Right atrium auricular region (tissue), 2 donors: ENCODE data around the gene UBE2V1. TPM values are rescaled to one million over a fixed set of nuclear protein-coding genes. Genes with fewer than 3 reads are reported as not detected.

Source experiments
- DNase-seq: peaks from one replicate; pipeline ENCODE4 v3.0.0-alpha.2; 2019; ENCODE audit warnings: low spot score
- H3K27ac ChIP-seq, 2 donors: fragments of 200-600 bp; sonication (generic); 1 replicate in 1 of 2; 2 replicates in 1 of 2; pipeline ENCODE4 v1.5.1; 2016 to 2019
- H3K27me3 ChIP-seq, 2 donors: fragments of 200-600 bp; sonication (generic); one replicate each; pipeline versions ENCODE4 v1.5.1 to v1.6.0; 2017 to 2019
- H3K36me3 ChIP-seq: fragments of 200-600 bp; sonication (generic); one replicate; pipeline ENCODE4 v1.5.1; 2016
- H3K4me1 ChIP-seq, 2 donors: fragments of 200-600 bp; sonication (generic); one replicate each; pipeline versions ENCODE4 v1.5.1 to v1.6.0; 2017 to 2019
- H3K4me3 ChIP-seq, 2 donors: fragments of 200-600 bp; sonication (generic); 1 replicate in 1 of 2; 2 replicates in 1 of 2; pipeline ENCODE4 v1.5.1; 2017 to 2019; ENCODE audit warnings: mild to moderate bottlenecking in 1 of 2, moderate library complexity in 1 of 2
- H3K9me3 ChIP-seq, 2 donors: fragments of 200-600 bp; sonication (generic); one replicate each; pipeline ENCODE4 v1.5.1; 2019
- total RNA-seq, 2 donors: library from RNA; depleted of rRNA; stranded (reverse); fragments of >200 nt; gene quantifications; one replicate each; pipeline ENCODE4 v1.1.0, GENCODE V29; 2016
- TF ChIP-seq, protein P1 (sequence below), 2 donors: fragments of 200-600 bp; sonication (generic); IDR thresholded peaks; one replicate each; pipeline ENCODE4 v1.5.1; 2019; ENCODE audit warnings: antibody characterized with exemption in 2 of 2

Gene UBE2V1
- total RNA-seq, 2 donors from 2014 or later, result 61.2 to 70.2 TPM

GRCh38 chr20:50056408-50056926 is 56.5 kb downstream of the UBE2V1 start:
- Histone ChIP-seq H3K36me3 (no peaks in the 10 kb centered on the region), H3K4me1 (peaks cover 0 to 18% of the 10 kb centered on the region in 2 donors), H3K4me3 (no peak overlapping the region), H3K27me3 (no peaks in the 10 kb centered on the region), H3K27ac (no peak overlapping the region), H3K9me3 (no peaks in the 10 kb centered on the region)
- DNase-seq, result no peak
- TF ChIP-seq, protein P1, sequence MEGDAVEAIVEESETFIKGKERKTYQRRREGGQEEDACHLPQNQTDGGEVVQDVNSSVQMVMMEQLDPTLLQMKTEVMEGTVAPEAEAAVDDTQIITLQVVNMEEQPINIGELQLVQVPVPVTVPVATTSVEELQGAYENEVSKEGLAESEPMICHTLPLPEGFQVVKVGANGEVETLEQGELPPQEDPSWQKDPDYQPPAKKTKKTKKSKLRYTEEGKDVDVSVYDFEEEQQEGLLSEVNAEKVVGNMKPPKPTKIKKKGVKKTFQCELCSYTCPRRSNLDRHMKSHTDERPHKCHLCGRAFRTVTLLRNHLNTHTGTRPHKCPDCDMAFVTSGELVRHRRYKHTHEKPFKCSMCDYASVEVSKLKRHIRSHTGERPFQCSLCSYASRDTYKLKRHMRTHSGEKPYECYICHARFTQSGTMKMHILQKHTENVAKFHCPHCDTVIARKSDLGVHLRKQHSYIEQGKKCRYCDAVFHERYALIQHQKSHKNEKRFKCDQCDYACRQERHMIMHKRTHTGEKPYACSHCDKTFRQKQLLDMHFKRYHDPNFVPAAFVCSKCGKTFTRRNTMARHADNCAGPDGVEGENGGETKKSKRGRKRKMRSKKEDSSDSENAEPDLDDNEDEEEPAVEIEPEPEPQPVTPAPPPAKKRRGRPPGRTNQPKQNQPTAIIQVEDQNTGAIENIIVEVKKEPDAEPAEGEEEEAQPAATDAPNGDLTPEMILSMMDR (IDR thresholded peaks at IDR 0.05), result no peak

DNA sequence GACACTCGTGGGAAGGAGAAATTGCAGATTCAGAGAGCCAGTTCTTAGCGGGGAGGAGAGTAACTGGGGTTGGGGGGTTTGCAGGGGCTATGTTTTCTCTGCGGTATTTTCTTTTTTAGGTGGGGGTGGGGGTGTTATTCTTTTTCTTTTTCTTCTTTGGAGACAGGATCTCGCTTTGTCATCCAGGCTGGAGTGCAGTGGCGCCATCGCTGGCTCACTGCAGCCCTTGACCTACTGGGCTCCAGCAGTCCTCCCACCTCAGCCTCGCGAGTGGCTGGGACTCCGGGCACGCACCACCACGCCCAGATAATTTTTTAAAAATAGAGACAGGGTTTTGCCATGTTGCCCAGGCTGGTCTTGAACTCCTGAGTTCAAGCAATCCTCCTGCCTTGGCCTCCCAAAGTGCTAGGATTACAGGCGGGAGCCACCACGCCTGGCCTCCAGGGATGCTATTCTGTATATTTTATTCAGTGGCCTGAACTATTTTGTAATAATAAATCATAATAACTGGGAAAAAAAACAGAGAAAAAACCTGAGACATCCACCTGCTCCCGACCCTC is 57.3 kb downstream of the UBE2V1 start:
- no peaks in the 10 kb centered on the region for H3K36me3 ChIP-seq
- TF ChIP-seq, protein P1 (IDR thresholded peaks at IDR 0.05), result no peak
- no peak for DNase-seq
- H3K9me3 ChIP-seq, result no peaks in the 10 kb centered on the region
- H3K4me1 ChIP-seq, result peaks cover 0 to 18% of the 10 kb centered on the region in 2 donors
- no peaks in the 10 kb centered on the region for H3K27me3 ChIP-seq
- no peak overlapping the region for H3K4me3 ChIP-seq
- no peak overlapping the region for H3K27ac ChIP-seq

DNA sequence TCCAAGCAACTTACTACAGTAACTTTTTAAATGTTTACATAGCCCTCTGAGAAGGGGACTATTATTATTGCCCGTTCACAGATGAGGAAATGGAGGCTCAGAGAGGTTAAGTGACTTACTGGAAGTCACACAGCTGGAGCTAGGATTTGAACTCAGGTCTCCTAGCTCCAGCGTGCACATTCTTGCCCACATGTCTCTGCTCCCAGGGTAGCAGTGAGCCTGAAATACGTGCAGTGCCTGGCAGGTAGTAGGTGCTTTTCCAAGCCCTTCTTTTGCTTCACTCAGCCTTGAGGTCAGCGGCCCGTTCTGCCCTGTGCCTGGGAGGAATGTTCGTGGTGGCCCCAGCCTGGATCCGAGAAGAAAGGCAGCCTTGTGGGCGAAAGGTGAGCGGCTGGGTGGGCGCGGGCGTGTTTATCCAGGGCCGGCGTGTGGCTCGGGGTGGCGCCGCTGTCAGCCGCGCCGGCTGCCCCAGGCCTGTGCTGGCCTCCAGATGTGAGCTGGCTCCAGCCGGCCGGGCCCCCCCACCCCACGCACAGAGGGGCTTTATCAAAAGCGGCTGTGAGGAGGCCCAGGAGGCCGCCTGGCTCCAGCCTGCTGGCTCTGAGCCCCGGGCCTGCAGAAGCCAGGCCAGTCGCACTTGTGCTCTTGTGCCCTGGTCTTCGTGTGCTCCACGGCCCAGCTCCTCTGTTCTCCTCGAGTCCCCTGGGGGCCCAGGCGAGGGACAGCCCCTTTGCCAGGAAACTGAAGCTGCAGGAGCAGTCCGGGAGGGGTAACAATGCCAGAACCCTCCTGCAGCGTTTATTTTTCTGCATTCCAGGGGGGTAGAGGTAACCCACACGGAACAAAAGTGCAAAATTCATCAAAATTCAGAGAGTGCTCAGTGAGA is 58.1 kb downstream of the UBE2V1 start:
- Histone ChIP-seq H3K36me3 (no peaks in the 10 kb centered on the region), H3K4me3 (no peak overlapping the region), H3K9me3 (no peaks in the 10 kb centered on the region), H3K27me3 (no peaks in the 10 kb centered on the region), H3K27ac (no peak overlapping the region), H3K4me1 (peaks cover 0 to 18% of the 10 kb centered on the region in 2 donors)
- no peak for DNase-seq
- TF ChIP-seq, protein P1 (IDR thresholded peaks at IDR 0.05), result no peak

GRCh38 chr20:50054231-50054547 is 58.8 kb downstream of the UBE2V1 start:
- Histone ChIP-seq H3K27me3 (no peaks in the 10 kb centered on the region), H3K4me1 (peaks cover 0 to 18% of the 10 kb centered on the region in 2 donors), H3K4me3 (no peak overlapping the region), H3K27ac (no peak overlapping the region), H3K9me3 (no peaks in the 10 kb centered on the region), H3K36me3 (no peaks in the 10 kb centered on the region)
- TF ChIP-seq, protein P1 (IDR thresholded peaks at IDR 0.05), result no peak
- no peak for DNase-seq

DNA sequence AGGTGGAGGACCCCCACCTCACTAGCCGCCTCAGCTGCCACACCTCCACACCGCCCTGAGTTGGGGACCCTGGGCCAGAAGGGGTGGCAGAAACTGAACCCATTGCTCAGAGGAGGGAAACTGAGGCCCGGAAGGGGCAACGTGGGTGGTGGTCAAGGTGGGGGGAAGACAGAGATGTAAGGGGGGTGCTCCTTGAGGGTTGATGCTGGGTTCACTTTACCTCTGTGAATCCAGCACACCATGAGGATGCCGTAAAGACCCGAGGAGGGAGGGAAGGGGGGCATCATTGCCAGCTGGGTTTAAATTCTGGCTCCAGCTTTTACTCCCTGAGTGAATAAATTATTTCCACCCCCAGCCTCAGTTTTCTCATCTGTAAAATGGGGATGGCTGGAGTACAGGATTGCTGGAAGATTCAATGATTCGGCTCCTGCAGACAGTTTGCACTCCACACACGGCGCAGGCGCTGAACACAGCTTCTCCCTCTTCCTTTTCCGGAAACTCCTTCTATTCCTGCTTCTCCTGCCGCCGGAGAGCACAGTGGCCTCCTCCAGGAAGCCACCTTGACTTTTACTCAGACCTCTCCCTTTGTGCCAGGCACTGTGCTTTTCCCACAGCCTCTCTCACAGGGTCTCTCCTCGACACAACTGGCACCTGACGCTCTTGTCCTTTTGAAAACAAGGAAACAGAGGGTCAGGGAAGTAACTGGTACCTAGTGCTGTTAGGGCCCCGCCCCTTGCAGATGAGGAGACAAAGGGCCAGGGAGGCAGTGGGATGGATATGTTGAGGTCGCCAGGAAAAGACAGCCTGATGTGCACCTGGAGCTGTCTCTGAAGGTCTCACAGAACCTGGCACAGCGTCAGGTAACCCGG is 59.4 kb downstream of the UBE2V1 start:
- Histone ChIP-seq H3K36me3 (no peaks in the 10 kb centered on the region), H3K27me3 (no peaks in the 10 kb centered on the region)

More for the DNA sequence above, 59.4 kb downstream of the UBE2V1 start:
- Histone ChIP-seq H3K27ac (no peak overlapping the region), H3K4me3 (no peak overlapping the region), H3K4me1 (peaks cover 0 to 21% of the 10 kb centered on the region in 2 donors), H3K9me3 (no peaks in the 10 kb centered on the region)
- TF ChIP-seq, protein P1 (IDR thresholded peaks at IDR 0.05), result no peak
- DNase-seq, result no peak
